ENCODE results near the gene VMO1. TPM values are rescaled to one million over a fixed set of nuclear protein-coding genes. Genes with fewer than 3 reads are reported as not detected.

Gene VMO1
- polyA plus RNA-seq, 1 donor from 2014 or later: 1.6 TPM

GRCh38 chr17:4810696-4811290, 24.6 kb upstream of the VMO1 start:
- Histone ChIP-seq H2AFZ (ENCODE audit: low read depth, low read length) (no peak overlapping the region), H3K4me2 (ENCODE audit: low read length) (no peak overlapping the region), H3K9me2 (ENCODE audit: insufficient read depth, low read length) (no peaks in the 10 kb centered on the region), H3K9me3 (ENCODE audit: low read length) (no peaks in the 10 kb centered on the region), H3K27ac (ENCODE audit: low read length) (no peak overlapping the region), H4K20me1 (ENCODE audit: insufficient read depth) (no peaks in the 10 kb centered on the region), H3K79me2 (replicated peaks; ENCODE audit: insufficient read depth, low read length) (no peaks in the 10 kb centered on the region), H3K36me3 (ENCODE audit: insufficient read depth, low read length) (no peaks in the 10 kb centered on the region), H3K27me3 (ENCODE audit: insufficient read depth, low read depth, low read length) (peaks cover 11% of the 10 kb centered on the region), H3K9ac (ENCODE audit: low read length) (no peak overlapping the region), H3F3A (ENCODE audit: insufficient read depth, low read length, poor library complexity, severe bottlenecking) (no peaks in the 10 kb centered on the region), H3K4me3 (ENCODE audit: low read length) (no peak overlapping the region)
- no peak for TF ChIP-seq RAD21 (conservative IDR thresholded peaks at IDR 0.05)
- TF ChIP-seq POLR2AphosphoS5 (IDR thresholded peaks at IDR 0.05): no peak
- no peak for TF ChIP-seq EZH2 (IDR thresholded peaks at IDR 0.05; ENCODE audit: borderline replicate concordance, insufficient read depth, low read length, poor library complexity, severe bottlenecking)
- TF ChIP-seq TAF1 (IDR thresholded peaks at IDR 0.05; ENCODE audit: low read depth): no peak
- TF ChIP-seq EP300 (conservative IDR thresholded peaks at IDR 0.05; ENCODE audit: poor library complexity, severe bottlenecking): no peak
- no peak for TF ChIP-seq SMC3 (conservative IDR thresholded peaks at IDR 0.05; ENCODE audit: poor library complexity)

- no peaks in the 10 kb centered on the region for H4K20me1 ChIP-seq (ENCODE audit: insufficient read depth)
- H3F3A ChIP-seq (ENCODE audit: insufficient read depth, low read length, poor library complexity, severe bottlenecking): no peaks in the 10 kb centered on the region
- no peak for TF ChIP-seq MXI1 (conservative IDR thresholded peaks at IDR 0.05; ENCODE audit: poor library complexity, severe bottlenecking)
- TF ChIP-seq EZH2 (IDR thresholded peaks at IDR 0.05; ENCODE audit: borderline replicate concordance, insufficient read depth, low read length, poor library complexity, severe bottlenecking): no peak
- no peak for TF ChIP-seq SMC3 (conservative IDR thresholded peaks at IDR 0.05; ENCODE audit: poor library complexity)
- no peak for TF ChIP-seq CTCF (IDR thresholded peaks at IDR 0.05; ENCODE audit: poor library complexity, severe bottlenecking)
- no peak for TF ChIP-seq POLR2AphosphoS5 (IDR thresholded peaks at IDR 0.05)
- no peak for TF ChIP-seq TAF1 (IDR thresholded peaks at IDR 0.05; ENCODE audit: low read depth)
- no peak for TF ChIP-seq EP300 (conservative IDR thresholded peaks at IDR 0.05; ENCODE audit: poor library complexity, severe bottlenecking)
- no peak for TF ChIP-seq RAD21 (conservative IDR thresholded peaks at IDR 0.05)
- TF ChIP-seq REST (IDR thresholded peaks at IDR 0.05; ENCODE audit: borderline replicate concordance): no peak
- H3K9me2 ChIP-seq (ENCODE audit: insufficient read depth, low read length): no peaks in the 10 kb centered on the region
- H3K9ac ChIP-seq (ENCODE audit: low read length): no peak overlapping the region
- no peaks in the 10 kb centered on the region for H3K79me2 ChIP-seq (replicated peaks; ENCODE audit: insufficient read depth, low read length)
- H3K4me3 ChIP-seq (ENCODE audit: low read length): no peak overlapping the region
- H3K27me3 ChIP-seq (ENCODE audit: insufficient read depth, low read depth, low read length): peaks cover 11% of the 10 kb centered on the region
- H3K4me2 ChIP-seq (ENCODE audit: low read length): no peak overlapping the region
- no peaks in the 10 kb centered on the region for H3K36me3 ChIP-seq (ENCODE audit: insufficient read depth, low read length)
- H3K9me3 ChIP-seq (ENCODE audit: low read length): no peaks in the 10 kb centered on the region
- no peak overlapping the region for H2AFZ ChIP-seq (ENCODE audit: low read depth, low read length)
- H3K27ac ChIP-seq (ENCODE audit: low read length): no peak overlapping the region
Observed at GRCh38 chr17:4808378-4808767, 22.2 kb upstream of the VMO1 start.
